HepG2 (cell line): ENCODE data around the gene SLX4. TPM values are rescaled to one million over a fixed set of nuclear protein-coding genes. Genes with fewer than 3 reads are reported as not detected.

Experiments used
- BRF2 ChIP-seq: sonication (generic); formaldehyde crosslinking; IDR thresholded peaks from 2 replicates; pipeline ENCODE4 v1.8.1; 2022; ENCODE audit warnings: mild to moderate bottlenecking, missing genetic modification reagents
- CENPBD1 ChIP-seq: sonication (generic); formaldehyde crosslinking; IDR thresholded peaks from 2 replicates; pipeline ENCODE4 v1.8.0; 2022; ENCODE audit warnings: missing genetic modification reagents, low read depth, mild to moderate bottlenecking, borderline replicate concordance
- CREB1 ChIP-seq, 2 experiments: fragments of 450-650 bp in 1 of 2; IDR thresholded peaks; 2 replicates each; pipeline ENCODE4 v1.6.1; 2016 to 2017; ENCODE audit warnings: control low read depth in 1 of 2, mild to moderate bottlenecking in 1 of 2, missing compliant biosample characterization in 1 of 2, missing genetic modification characterization in 1 of 2
- DNMT1 ChIP-seq: sonication (generic); formaldehyde crosslinking; IDR thresholded peaks from 2 replicates; pipeline ENCODE4 v1.5.1; 2020; ENCODE audit warnings: mild to moderate bottlenecking, missing genetic modification reagents
- DNMT3B ChIP-seq: conservative IDR thresholded peaks from 2 replicates; pipeline ENCODE4 v1.6.1; 2016; ENCODE audit warnings: missing biosample characterization, control low read depth
- FOXO4 ChIP-seq: sonication (generic); formaldehyde crosslinking; conservative IDR thresholded peaks from 2 replicates; pipeline ENCODE4 v1.8.1; 2023; ENCODE audit warnings: missing genetic modification reagents
- HDAC2 ChIP-seq: sonication (generic); formaldehyde crosslinking; IDR thresholded peaks from 2 replicates; pipeline ENCODE4 v1.4.0; 2020; ENCODE audit warnings: missing genetic modification reagents
- HNRNPK ChIP-seq: fragments of 200-400 bp; formaldehyde crosslinking; IDR thresholded peaks from 2 replicates; pipeline ENCODE4 v1.6.1; 2018; ENCODE audit warnings: low read length, low read depth, moderate library complexity, mild to moderate bottlenecking; ENCODE audit not compliant: poor library complexity, severe bottlenecking
- KDM6A ChIP-seq: IDR thresholded peaks from 2 replicates; pipeline ENCODE4 v1.6.1; 2016; ENCODE audit warnings: low read depth
- KLF11 ChIP-seq: IDR thresholded peaks from 2 replicates; pipeline ENCODE4 v1.6.1; 2016; ENCODE audit warnings: missing compliant biosample characterization
- MATR3 ChIP-seq: sonication (generic); formaldehyde crosslinking; IDR thresholded peaks from 2 replicates; pipeline ENCODE4 v1.4.0; 2020; ENCODE audit warnings: missing genetic modification reagents
- MED13 ChIP-seq: sonication (generic); formaldehyde crosslinking; IDR thresholded peaks from 2 replicates; pipeline ENCODE4 v1.5.0; 2020; ENCODE audit warnings: missing genetic modification reagents
- NFIB ChIP-seq: sonication (generic); formaldehyde crosslinking; IDR thresholded peaks from 2 replicates; pipeline ENCODE4 v1.9.0; 2021; ENCODE audit warnings: missing genetic modification reagents, mild to moderate bottlenecking, borderline replicate concordance
- SAP130 ChIP-seq: IDR thresholded peaks from 2 replicates; pipeline ENCODE4 v1.6.1; 2016; ENCODE audit warnings: low read depth
- SMARCE1 ChIP-seq: fragments of 450-650 bp; IDR thresholded peaks from 2 replicates; pipeline ENCODE4 v1.6.1; 2017; ENCODE audit warnings: borderline replicate concordance
- SRY ChIP-seq: sonication (generic); formaldehyde crosslinking; IDR thresholded peaks from 2 replicates; pipeline ENCODE4 v1.8.0; 2022; ENCODE audit warnings: mild to moderate bottlenecking, missing genetic modification reagents
- TBP ChIP-seq: sonication (generic); formaldehyde crosslinking; IDR thresholded peaks from 2 replicates; pipeline ENCODE4 v1.5.0; 2020; ENCODE audit warnings: missing genetic modification reagents
- TEAD2 ChIP-seq: sonication (generic); formaldehyde crosslinking; IDR thresholded peaks from 2 replicates; pipeline ENCODE4 v1.9.0; 2021; ENCODE audit warnings: missing genetic modification reagents
- ZBTB25 ChIP-seq: IDR thresholded peaks from 2 replicates; pipeline ENCODE4 v1.6.1; 2018; ENCODE audit warnings: missing genetic modification reagents
- ZBTB3 ChIP-seq: sonication (generic); formaldehyde crosslinking; IDR thresholded peaks from 2 replicates; pipeline ENCODE4 v1.4.0; 2020; ENCODE audit warnings: low read depth, mild to moderate bottlenecking, moderate library complexity, missing genetic modification reagents, borderline replicate concordance
- ZNF138 ChIP-seq: sonication (generic); formaldehyde crosslinking; IDR thresholded peaks from 2 replicates; pipeline ENCODE4 v1.5.0; 2020; ENCODE audit warnings: mild to moderate bottlenecking, low read depth, missing genetic modification reagents
- ZNF160 ChIP-seq: sonication (generic); formaldehyde crosslinking; IDR thresholded peaks from 2 replicates; pipeline ENCODE4 v1.8.0; 2022; ENCODE audit warnings: mild to moderate bottlenecking, inconsistent platforms, missing genetic modification reagents
- ZNF17 ChIP-seq: sonication (generic); formaldehyde crosslinking; IDR thresholded peaks from 2 replicates; pipeline ENCODE4 v1.5.0; 2020; ENCODE audit warnings: mild to moderate bottlenecking, missing genetic modification reagents
- ZNF256 ChIP-seq: sonication (generic); formaldehyde crosslinking; conservative IDR thresholded peaks from 2 replicates; pipeline ENCODE4 v1.4.0; 2020; ENCODE audit warnings: missing genetic modification reagents
- ZNF33B ChIP-seq: sonication (generic); formaldehyde crosslinking; IDR thresholded peaks from 2 replicates; pipeline ENCODE4 v1.5.1; 2020; ENCODE audit warnings: mild to moderate bottlenecking, missing genetic modification reagents
- ZNF441 ChIP-seq: sonication (generic); formaldehyde crosslinking; IDR thresholded peaks from 2 replicates; pipeline ENCODE4 v1.7.0; 2021; ENCODE audit warnings: missing genetic modification reagents, borderline replicate concordance
- ZNF563 ChIP-seq: sonication (generic); formaldehyde crosslinking; IDR thresholded peaks from 2 replicates; pipeline ENCODE4 v1.8.0; 2022; ENCODE audit warnings: mild to moderate bottlenecking, moderate library complexity, missing genetic modification reagents
- ZNF616 ChIP-seq: sonication (generic); formaldehyde crosslinking; IDR thresholded peaks from 2 replicates; pipeline ENCODE4 v1.5.0; 2020; ENCODE audit warnings: low read depth, mild to moderate bottlenecking, missing genetic modification reagents
- ZNF780A ChIP-seq: sonication (generic); formaldehyde crosslinking; IDR thresholded peaks from 2 replicates; pipeline ENCODE4 v1.8.0; 2022; ENCODE audit warnings: mild to moderate bottlenecking, missing genetic modification reagents, moderate library complexity
- ZSCAN20 ChIP-seq: sonication (generic); formaldehyde crosslinking; IDR thresholded peaks from 2 replicates; pipeline ENCODE4 v1.4.0; 2020; ENCODE audit warnings: missing genetic modification reagents, mild to moderate bottlenecking, borderline replicate concordance
- polyA plus RNA-seq, 8 experiments: library from polyadenylated mRNA; depleted of rRNA in 3 of 8; stranded (reverse) in 7 of 8; unstranded in 1 of 8; fragments of >200 nt; fragmentation: Illumina TruSeq in 4 of 8; extraction: Trizol in 4 of 8; gene quantifications; 2 replicates each; pipeline versions ENCODE4 v1.2.1 to v1.2.3, GENCODE V29; 2011 to 2016; ENCODE audit warnings: low read depth in 4 of 8, missing spikeins in 1 of 8, mixed read lengths in 1 of 8; ENCODE audit not compliant: insufficient read depth in 1 of 8
- total RNA-seq, 5 experiments: library from RNA; depleted of rRNA; stranded (reverse); fragments of >200 nt; fragmentation: Illumina TruSeq; extraction: Trizol; gene quantifications; 2 replicates each; pipeline ENCODE4 v1.2.3, GENCODE V29; 2016; ENCODE audit warnings: low read depth in 1 of 5

The SLX4 gene
- total and polyA plus RNA-seq, 2 of the 13 experiments (the other 11 are each of a cell fraction or from before 2014, with no cell fraction given) = 1.1 to 3.6 TPM

GRCh38 chr16:3610698-3611145 lies 684 bp downstream of the SLX4 start (continued):
- TF ChIP-seq KLF11 (CRISPR knock-in tag) (0 out of 2 replicates have a peak, but pooled peaks have one; percentile 2), CREB1 (IDR thresholded peaks at IDR 0.05) (no peak), CREB1 (CRISPR knock-in tag; IDR thresholded peaks at IDR 0.05) (no peak), SAP130 (CRISPR knock-in tag) (peak; percentile 42; the same call in 1 of the 2 replicates), DNMT3B (CRISPR knock-in tag) (no peak), TEAD2 (CRISPR knock-in tag) (no peak), DNMT1 (CRISPR knock-in tag) (no peak), HDAC2 (no peak), MATR3 (CRISPR knock-in tag) (no peak), ZBTB3 (CRISPR knock-in tag) (no peak), MED13 (CRISPR knock-in tag) (no peak), SMARCE1 (no peak), SRY (no peak), ZNF17 (no peak), ZNF138 (CRISPR knock-in tag) (no peak), CENPBD1 (CRISPR knock-in tag) (no peak), FOXO4 (0 out of 2 replicates have a peak, but pooled peaks have one; percentile 17), ZNF780A (CRISPR knock-in tag) (no peak), ZBTB25 (CRISPR knock-in tag) (no peak), NFIB (CRISPR knock-in tag) (no peak), TBP (CRISPR knock-in tag) (no peak), BRF2 (CRISPR knock-in tag) (no peak), ZNF33B (CRISPR knock-in tag) (no peak), HNRNPK (no peak), ZNF616 (CRISPR knock-in tag) (no peak), KDM6A (CRISPR knock-in tag) (no peak), ZNF441 (CRISPR knock-in tag) (peak; percentile 59; the same call in 1 of the 2 replicates), ZSCAN20 (no peak), ZNF563 (CRISPR knock-in tag) (no peak), ZNF160 (CRISPR knock-in tag) (no peak), ZNF256 (CRISPR knock-in tag) (0 out of 2 replicates have a peak, but pooled peaks have one; percentile 7)
